ENCODE results near the gene ANKRD24.
A peak's percentile ranks its signal among the peaks of the same experiment; 100 is the strongest.
"Not testable (repeated sequence)": the region's sequence is repeated elsewhere in the genome, so short reads cannot be mapped to it uniquely, and the experiment has no call there.

ANKRD24 gene

DNA sequence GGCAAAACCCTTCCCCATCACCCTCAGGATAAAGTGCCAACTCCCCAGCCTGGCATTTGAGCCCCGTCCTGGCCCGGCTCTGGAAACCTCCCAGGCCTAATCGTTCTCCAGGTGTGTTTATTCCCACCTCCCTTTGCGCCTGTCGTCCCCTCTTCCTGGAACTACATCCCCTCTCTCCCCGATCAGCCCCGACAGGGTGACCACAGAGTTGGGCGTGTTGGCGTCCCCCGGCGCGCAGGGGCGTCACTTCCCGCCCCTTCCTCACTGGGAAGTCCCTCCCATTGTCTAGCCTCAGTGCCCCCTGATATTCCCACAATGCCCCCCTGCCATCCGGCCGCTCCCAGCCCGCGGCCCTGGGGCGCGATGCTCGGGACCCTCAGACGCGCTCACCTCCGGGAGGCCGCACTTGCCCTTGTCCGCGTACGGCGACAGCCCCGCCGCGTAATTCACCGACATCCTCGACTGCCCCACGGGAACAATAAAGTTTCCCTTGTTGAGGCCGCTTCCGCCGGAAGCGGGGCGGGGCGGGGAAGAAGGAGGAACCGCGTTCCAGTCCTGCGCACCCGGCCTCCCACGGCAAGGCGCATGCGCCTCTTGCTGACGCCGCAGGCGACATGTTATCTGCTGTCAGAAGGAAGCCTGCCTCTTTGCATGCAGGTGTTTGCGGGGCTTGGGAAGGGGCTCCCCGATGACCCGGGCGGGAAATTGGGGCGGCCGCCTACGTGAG, at the start of gene ANKRD24, which contains the start of gene SIRT6:
Gene ANKRD24, plus strand, starts transcription at position 606 of the 727 bp plus-strand sequence. CDS start 3,737 bp downstream, outside the sequence.
Gene SIRT6, minus strand, starts transcription at position 480 of the 727 bp plus-strand sequence. Its CDS starts 24 bp downstream, at position 456.
- peak; percentile 78 for DNase-seq (ENCODE audit: low read depth)

DNA sequence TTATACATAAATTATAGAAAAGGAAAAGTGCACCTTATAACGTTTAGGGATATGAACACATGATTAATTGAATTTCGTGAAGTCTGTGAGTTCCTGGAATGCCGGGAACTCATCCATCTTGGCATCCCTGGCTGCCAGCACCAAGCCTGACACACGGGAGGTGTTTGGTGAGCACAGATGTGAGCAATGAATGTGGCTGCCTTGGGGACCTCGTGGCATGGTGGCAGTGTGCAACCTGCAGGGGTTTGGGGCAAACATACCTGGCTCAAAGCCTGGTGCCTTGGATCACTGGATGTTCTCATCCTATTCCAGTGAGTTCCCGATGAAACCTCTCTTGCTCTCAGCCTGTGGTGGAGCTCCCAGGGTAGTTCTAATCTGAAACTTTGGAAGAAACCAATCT, 48.1 kb upstream of the ANKRD24 start:
- DNase-seq (ENCODE audit: low read depth), result no peak

DNA sequence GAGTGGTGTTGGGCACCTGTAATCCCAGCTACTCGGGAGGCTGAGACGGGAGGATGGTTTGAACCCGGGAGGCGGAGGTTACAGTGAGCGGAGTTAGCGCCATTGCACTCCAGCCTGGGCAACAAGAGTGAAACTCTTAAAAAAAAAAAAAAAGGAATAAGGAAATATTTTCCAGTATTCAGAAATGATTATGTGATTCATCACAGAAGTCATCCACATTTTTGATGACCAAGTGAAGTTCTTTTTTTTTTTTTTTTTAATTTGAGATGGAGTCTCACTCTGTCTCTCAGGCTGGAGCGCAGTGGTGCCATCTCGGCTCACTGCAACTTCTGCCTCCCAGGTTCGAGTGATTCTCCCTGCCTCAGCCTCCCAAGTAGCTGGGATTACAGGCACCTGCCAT, 47.1 kb upstream of the ANKRD24 start:
- not testable (repeated sequence) for DNase-seq (ENCODE audit: low read depth)

DNA sequence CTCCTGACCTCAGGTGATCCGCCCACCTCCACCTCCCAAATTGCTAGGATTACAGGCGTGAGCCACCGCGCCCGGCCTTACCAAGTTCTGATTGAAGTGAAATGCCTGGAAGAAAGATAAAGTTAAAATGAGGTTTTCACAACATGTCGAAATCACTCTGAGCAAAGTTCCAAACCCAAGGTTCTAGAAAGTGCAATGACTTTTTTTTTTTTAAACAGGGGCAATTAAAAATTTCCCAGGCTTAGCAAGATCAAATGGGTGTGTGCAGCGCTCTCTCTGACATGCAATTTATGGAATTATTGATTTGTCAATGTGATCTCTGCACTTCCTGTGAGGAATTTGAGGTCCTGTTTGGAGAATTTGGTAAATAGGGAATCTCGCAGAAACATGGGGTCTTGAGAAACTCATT, 45.8 kb upstream of the ANKRD24 start:
- DNase-seq (ENCODE audit: low read depth), result no peak

DNA sequence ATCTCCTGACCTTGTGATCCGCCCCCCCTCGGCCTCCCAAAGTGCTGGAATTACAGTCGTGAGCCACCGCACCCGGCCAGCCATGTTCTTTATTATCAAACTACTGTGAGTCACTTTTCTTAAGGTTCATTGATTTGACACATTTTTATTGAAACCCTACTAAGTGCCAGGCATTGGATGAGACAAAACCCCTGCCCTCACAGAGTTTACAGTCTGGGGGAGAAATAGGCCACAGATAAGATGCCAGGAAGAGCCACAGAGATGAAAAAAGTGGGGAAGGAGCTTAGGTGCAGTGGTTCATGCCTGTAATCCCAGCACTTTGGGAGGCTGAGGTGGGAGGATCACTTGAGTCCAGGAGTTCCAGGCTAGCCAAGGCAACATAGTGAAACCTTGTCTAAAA, 44.0 kb upstream of the ANKRD24 start:
- DNase-seq (ENCODE audit: low read depth), result no peak

DNA sequence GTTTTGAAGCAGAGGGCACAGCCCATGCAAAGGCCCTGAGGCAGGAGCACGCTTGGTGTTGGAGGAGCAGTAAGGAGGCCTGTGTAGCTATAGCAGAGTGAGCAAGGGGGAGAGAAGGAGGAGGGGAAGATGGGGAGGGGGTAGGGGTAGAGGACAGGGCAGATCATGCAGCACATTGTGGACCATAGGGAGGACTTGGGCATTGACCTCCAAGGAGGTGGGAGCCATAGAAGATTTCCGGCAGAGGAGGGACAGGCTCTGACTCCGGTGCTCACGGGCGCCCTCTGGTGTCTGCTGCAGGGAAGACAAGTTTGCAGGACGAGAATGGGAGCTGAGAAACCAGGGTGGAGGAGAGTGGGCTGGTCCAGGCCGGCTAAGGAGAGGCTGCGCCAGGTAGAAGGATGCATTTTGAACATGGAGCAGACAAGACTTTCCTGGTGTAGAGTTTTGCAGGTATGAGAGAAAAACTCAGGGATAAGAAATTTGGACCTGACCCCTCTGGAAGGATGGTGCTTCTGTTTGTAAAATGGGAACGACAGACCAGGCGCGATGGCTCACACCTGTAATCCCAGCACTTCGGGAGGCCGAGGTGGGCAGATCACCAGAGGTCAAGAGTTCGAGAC, 42.8 kb upstream of the ANKRD24 start:
- DNase-seq (ENCODE audit: low read depth), result no peak

DNA sequence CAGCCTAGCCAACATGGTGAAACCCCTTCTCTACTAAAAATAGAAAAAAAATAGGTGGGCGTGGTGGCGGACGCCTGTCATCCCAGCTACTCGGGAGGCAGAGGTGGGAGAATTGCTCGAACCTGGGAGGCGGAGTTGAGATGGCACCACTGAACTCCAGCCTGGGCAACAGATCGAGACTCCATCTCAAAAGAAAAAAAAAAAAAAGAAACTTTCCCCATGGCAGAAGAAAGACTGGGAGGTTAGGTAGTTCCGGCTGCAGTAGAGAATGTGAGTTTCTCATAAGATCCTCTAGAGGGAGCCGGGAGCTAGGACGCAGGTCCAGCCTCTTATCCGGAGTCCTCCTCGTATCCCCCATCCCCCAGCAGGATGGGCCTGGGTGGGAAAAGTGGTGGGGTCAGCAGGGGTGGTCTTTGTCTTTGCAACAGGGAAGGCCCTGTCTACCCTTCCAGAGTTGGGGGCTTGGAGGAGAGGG, 42.2 kb upstream of the ANKRD24 start:
- no peak for DNase-seq (ENCODE audit: low read depth)

DNA sequence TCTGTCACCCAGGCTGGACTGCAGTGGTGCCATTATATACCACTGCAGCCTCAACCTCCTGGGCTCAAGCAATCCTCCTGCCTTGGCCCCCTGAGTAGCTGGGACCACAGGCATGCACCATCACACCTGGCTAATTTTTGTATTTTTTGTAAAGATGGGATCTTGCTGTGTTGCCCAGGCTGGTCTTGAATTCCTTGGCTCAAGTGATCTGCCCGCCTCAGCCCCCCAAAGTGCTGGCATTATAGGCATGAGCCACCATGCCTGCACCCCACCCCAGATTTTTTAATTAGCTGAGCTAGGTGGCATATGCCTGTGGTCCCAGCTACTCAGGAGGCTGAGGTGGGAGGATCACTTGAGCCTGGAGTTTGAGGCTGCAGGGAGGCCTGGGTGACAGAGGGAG, 39.6 kb upstream of the ANKRD24 start:
- DNase-seq (ENCODE audit: low read depth), result not testable (repeated sequence)

DNA sequence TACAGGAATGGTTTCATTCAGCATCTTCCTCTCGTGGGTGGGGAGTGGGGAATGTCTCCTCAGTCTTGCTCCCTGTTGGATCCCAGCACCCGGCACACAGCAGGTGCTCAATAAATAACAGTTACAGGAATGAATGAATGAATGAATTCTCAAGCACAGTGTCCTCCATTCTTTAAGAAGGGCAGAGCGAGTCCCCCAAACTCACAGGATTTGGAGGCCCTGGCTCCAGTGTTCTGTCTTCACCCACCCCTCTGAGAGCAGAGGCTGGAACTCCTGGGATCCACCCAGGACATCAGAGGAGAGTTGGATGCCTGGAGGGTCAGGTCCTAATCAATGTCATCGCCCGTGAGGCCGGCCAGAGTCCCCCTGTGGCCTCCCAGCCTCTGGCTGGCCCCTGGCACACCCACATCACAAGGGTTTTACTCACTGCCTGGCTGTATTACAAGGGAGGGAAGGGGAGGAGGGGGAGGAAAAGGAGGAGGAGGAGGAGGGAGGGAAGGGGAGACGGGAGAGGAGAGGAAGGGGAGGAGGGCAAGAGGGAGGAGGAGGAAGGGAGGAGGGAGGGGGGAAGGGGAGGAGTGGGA, 37.7 kb upstream of the ANKRD24 start:
- DNase-seq (ENCODE audit: low read depth), result no peak

DNA sequence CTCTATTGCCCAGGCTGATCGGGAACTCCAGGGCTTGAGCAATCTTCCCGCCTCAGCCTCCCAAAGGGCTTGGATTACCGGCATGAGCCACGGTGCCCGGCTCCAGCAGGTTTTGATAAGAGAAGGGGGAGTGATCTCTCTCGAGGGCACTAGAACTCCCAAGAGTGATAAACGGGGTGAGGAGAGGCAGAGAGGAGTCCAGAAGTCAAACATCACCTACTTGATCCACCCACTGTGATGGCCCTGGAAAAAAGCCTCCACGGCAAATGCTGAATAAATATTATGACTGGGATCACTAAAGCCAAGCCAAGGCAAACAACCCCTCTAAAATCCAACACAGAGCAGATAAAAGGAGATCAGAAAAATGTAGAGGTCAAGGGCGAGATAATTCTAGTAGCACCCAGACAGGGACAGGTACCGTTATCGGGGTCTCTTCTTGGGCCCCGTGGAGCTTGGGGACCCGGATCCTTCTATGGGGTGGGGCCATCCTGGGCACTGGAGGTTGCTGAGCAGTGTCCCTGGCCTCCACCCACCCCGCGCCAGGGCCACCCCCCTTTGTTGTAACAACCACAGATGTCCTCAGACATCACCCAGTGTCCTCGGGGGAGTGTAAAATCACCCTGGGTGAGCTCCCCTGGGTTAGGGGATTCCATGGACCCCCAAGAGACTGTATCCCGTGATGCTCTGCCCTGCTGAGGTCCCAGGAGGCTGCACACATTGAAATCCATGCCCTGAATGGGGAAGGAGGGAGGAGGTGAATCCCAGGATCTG, 32.8 kb upstream of the ANKRD24 start:
- DNase-seq (ENCODE audit: low read depth), result no peak

DNA sequence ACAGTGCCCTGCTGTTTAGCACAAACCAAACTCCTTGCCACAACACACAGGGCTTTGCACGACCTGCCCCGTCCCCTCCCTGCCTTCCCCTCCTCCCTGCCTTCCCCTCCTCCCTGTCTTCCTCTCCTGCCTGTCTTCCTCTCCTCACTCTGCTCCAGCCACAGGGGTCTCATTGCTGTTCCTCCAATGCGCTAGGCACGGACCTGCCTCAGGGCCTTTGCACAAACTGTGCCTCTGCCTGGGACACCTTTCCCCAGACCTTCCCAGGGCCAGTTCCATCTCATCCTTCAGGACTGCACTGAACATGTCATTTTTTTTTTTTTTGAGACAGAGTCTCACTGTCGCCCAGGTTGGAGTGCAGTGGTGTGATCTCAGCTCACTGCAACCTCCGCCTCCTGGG, 30.9 kb upstream of the ANKRD24 start:
- no peak for DNase-seq (ENCODE audit: low read depth)

DNA sequence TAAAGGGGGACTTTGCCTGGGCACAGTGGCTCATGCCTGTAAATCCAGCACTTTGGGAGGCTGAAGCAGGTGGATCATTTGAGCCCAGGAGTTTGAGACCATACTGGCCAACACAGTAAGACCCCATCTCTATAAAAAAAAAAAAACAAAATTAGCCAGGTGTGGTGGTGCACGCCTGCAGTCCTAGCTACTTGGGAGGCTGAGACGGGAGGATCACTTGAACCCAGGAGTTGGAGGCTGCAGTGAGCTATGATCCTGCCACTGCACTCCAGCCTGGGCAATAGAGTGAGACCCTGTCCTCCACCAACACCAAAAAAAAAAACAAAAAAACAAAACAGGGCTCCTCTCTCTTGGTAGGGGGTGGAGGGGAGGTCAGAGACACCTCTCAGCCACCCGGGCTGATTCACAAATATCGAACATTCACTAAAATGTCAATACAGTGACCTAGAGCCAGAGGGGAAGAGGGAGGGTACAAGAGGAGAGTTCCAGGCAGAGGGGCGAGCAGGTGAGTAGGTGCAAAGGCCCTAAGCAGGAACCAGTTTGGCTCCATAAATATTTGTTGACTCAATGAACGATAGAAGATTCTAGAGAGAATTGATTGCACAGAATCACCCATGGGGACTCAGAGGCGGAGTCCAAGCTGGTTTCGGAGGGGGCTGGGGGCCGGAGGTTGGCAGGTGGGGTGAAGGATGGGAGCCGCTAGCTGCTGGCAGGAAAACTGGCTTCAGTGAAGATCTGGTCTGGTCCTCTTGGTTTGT, 30.1 kb upstream of the ANKRD24 start:
- no peak for DNase-seq (ENCODE audit: low read depth)

DNA sequence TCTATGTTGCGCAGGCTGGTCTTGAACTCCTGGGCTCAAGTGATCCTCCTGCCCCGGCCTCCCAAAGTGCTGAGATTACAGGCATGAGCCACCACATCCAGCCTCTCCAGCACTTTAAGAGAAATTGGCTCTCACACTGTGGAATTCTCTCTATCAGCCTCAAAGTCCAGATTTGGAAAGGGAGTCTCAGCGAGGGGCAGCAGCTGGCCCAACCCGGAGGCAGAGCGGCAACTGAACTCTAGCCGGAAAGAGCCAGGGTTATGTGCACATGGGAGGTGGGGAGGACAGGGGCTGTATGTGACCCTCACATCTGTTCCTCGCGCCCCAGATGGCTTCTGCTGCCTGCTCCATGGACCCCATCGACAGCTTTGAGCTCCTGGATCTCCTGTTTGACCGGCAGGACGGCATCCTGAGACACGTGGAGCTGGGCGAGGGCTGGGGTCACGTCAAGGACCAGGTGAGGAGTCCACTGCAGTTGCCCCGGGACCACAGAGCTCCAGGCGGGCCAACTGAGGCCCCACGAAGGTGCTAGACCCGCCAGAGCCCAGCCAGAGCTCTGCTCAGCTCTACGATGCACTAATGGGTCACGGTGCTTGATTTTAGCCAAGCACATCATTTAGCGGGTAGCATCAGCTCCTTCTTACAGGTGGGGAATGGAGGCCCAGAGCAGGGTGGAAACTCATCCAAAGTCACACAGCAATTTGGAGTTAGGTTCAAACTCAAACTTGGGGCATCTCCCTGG, 27.7 kb upstream of the ANKRD24 start:
- no peak for DNase-seq (ENCODE audit: low read depth)

DNA sequence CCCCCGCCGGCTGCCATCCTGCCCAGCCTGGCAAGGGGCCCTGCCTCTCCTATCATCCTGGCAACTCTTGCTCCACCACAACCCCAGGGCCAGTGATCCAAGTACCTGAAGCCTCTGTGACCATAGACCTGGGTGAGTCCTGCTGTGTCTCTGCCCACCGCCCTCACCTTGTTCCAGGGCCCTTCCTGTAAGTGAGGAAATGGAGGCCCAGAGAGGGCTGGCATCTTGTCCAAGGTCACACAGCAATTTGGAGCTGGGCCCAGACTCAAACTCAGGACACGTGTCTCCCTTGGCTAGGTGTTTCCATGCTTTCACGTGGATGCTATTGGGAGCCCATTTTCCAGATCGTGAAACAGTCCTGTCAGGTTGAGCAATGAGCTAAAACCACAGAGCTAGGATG, 25.3 kb upstream of the ANKRD24 start:
- no peak for DNase-seq (ENCODE audit: low read depth)

DNA sequence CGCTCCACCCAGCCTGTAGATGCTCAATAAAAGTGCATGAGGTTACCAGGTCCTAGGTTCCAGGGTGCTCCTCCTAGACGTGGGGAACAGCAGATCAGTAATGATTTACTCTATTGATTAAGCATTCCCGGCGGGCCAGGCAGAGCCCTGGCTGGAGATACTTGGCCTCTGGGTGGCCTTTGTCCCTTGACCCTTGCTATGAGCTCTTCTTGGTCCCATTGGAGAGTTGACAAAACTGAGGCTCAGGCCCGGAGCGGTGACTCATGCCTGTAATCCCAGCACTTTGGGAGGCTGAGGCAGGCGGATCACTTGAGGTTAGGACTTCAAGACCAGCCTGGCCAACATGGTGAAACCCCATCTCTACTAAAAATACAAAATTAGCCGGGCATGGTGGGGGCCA, 24.5 kb upstream of the ANKRD24 start:
- DNase-seq (ENCODE audit: low read depth), result not testable (repeated sequence)

DNA sequence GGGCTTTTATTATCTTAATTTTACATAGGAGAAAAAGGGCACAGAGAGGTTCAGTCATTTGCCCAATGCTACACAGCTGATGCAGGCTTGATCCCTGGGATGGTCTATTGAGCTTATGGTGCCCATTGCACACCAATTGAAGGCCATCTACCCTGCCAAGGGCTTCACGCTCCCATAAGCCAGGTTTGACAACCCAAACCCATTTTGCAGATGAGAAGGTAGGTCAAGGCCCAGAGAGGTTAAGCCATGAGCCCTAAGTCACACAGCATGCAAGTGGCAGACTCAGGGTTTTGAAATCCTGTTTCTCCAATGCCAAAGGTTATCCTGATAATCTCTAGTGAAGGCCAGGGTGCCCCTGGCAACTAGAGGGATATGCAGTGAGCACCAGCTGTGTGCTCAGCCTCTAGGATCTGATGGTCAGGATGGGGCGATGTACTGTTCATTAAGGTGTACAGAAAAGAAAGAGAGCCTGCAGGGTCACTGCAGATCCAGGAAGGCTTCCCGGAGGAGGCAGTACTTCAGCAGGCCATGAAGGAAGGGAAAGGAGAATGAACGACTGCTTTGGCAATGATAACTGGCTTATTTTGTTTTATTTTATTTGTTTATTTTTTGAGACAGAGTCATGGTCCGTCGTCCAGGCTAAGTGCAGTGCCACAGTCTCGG, 20.9 kb upstream of the ANKRD24 start:
- no peak for DNase-seq (ENCODE audit: low read depth)

DNA sequence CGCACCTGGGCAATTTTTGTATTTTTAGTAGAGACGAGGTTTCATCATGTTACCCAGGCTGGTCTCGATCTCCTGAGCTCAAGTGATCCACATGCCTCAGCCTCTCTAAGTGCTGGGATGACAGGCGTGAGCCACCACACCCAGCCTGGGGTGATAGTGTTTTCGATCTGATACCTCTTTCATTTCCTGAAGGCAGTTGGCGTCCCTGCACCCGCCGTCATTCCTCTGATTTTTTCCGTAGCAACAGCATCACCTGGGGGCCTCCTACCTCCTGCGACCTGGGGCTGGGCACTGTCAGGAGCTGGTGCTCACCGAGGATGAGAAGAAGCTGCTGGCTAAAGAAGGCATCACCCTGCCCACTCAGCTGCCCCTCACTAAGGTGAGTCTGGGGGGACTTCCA, 18.2 kb upstream of the ANKRD24 start:
- no peak for DNase-seq (ENCODE audit: low read depth)

DNA sequence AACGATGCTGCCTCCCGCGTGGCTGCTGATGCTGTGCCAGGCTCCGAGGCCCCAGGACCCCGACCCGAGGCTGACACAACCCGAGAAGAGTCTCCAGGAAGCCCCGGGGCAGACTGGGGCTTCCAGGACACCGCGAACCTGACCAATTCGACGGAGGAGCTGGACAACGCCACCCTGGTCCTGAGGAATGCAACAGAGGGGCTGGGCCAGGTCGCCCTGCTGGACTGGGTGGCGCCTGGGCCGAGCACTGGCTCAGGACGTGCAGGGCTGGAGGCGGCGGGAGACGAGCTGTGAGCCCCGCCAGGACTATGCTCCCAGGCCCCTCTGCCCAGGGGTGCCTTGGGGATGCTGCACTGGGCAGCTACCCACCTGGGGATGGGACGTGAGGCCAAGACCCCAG, 10.8 kb upstream of the ANKRD24 start:
- no peak for DNase-seq (ENCODE audit: low read depth)

DNA sequence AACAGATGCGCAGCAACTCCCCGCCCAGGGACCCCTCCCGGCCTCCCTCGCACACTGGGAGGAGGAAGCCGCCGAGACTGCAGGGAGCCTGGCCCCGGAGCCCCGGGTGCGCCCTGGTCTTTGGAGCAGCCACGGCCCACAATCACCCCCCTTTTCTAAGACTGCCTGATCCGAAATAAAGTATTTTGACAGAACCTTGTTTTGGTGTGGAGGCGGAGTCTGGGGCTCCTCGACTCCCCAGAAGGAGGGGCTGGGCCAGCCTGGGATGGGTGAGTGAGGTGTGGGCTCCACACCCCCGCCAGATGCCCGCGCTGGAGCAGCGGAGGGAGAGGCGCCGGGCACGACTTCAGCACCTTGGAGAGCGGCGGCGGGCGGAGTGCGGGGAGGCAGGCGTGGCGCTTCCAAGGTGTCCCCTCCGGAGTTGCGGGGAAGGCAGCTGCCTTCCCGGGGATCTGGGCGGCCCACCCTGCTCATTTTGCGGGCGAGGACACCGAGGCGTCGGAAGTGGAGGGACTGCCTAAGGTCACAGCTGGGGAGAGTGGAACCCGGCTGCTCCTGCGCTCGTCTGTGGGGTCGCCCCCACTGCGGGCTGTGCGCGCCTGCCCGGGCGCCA, 9.5 kb upstream of the ANKRD24 start:
- no peak for DNase-seq (ENCODE audit: low read depth)

Data from non-pigmented ciliary epithelial cell (primary cell).